IPS-NIHi7 (cell line): ENCODE measurements around the gene CAMKK1.

Source experiments
- DNase-seq: peaks from one replicate; pipeline ENCODE4 v3.0.0; 2012; ENCODE audit warnings: mixed read lengths; ENCODE audit errors: extremely low spot score

CAMKK1 gene

GRCh38 chr17:3893003-3893719, at the start of gene CAMKK1:
Gene CAMKK1 (minus strand): TSS chr17:3893053. CDS start chr17:3885687, 7,366 bp downstream.
- peak; percentile 98 for DNase-seq

- DNase-seq: no peak
Observed at GRCh38 chr17:3940965-3941698, 48.3 kb upstream of the CAMKK1 start.

- DNase-seq: no peak
Observed at GRCh38 chr17:3937359-3937758, 44.5 kb upstream of the CAMKK1 start.

GRCh38 chr17:3935825-3936355, 43.0 kb upstream of the CAMKK1 start:
- no peak for DNase-seq

GRCh38 chr17:3935140-3935542, 42.3 kb upstream of the CAMKK1 start:
- DNase-seq: peak; percentile 90

GRCh38 chr17:3929764-3930163, 36.9 kb upstream of the CAMKK1 start:
- no peak for DNase-seq

GRCh38 chr17:3929181-3929580, 36.3 kb upstream of the CAMKK1 start:
- no peak for DNase-seq

GRCh38 chr17:3928406-3928805, 35.6 kb upstream of the CAMKK1 start:
- no peak for DNase-seq

- DNase-seq: no peak
Observed at GRCh38 chr17:3927628-3928340, 34.9 kb upstream of the CAMKK1 start.

- DNase-seq: no peak
Observed at GRCh38 chr17:3926860-3927627, 34.2 kb upstream of the CAMKK1 start.

GRCh38 chr17:3925684-3926485, 33.0 kb upstream of the CAMKK1 start:
- no peak for DNase-seq

GRCh38 chr17:3924512-3925350, 31.9 kb upstream of the CAMKK1 start:
- DNase-seq: no peak

GRCh38 chr17:3923466-3924190, 30.8 kb upstream of the CAMKK1 start:
- no peak for DNase-seq

- no peak for DNase-seq
Observed at GRCh38 chr17:3922765-3923164, 29.9 kb upstream of the CAMKK1 start.

GRCh38 chr17:3921502-3922319, 28.9 kb upstream of the CAMKK1 start:
- no peak for DNase-seq

- DNase-seq: no peak
Observed at GRCh38 chr17:3921006-3921405, 28.2 kb upstream of the CAMKK1 start.

- no peak for DNase-seq
Observed at GRCh38 chr17:3919123-3919624, 26.3 kb upstream of the CAMKK1 start.
